Eye (tissue), 1 donor: Measurements from ENCODE around the gene DENND10.
A peak's percentile ranks its signal among the peaks of the same experiment; 100 is the strongest.
"Not testable (repeated sequence)": the region's sequence is repeated elsewhere in the genome, so short reads cannot be mapped to it uniquely, and the experiment has no call there.

Experiments
- DNase-seq: peaks from one replicate; pipeline ENCODE4 v3.0.0-alpha.2; 2015

Gene DENND10

DNA sequence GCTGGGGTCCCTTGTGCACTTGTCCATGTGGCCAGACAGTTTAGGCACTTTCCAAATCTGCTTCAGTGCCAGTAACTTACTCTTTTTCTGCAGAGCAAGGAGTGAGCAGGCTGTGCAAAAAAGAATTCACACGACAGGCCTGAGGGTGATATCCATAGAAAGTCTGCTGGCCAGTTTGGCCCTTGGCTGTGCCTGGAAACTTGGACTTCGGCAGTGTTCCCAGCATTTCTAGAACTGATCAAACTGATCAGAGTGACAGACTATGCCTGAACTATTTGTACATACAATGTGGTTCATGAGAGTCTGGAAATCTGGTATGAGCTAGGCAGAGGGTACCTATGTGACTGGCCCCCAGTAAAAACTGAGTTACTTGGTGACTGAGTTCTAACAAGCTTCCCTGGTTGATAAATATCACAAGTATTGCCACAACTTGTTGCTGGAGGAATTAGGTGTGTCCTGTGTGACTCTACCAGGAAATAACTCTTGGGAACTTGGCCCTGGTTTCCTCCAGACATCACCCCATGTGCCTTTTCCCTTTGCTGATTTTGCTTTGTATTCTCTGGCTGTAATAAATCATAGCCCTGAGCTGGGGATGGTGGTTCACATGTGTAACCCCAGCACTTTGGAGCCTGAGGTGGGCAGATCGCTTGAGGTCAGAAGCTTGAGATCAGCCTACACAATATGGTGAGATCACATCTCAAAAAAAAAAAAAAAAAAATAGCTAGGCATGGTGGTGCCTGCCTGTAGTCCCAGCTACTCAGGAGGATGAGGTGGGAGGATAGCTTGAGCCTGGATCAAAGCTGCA lies 3.3 kb upstream of the DENND10 start:
- DNase-seq: no peak

DNA sequence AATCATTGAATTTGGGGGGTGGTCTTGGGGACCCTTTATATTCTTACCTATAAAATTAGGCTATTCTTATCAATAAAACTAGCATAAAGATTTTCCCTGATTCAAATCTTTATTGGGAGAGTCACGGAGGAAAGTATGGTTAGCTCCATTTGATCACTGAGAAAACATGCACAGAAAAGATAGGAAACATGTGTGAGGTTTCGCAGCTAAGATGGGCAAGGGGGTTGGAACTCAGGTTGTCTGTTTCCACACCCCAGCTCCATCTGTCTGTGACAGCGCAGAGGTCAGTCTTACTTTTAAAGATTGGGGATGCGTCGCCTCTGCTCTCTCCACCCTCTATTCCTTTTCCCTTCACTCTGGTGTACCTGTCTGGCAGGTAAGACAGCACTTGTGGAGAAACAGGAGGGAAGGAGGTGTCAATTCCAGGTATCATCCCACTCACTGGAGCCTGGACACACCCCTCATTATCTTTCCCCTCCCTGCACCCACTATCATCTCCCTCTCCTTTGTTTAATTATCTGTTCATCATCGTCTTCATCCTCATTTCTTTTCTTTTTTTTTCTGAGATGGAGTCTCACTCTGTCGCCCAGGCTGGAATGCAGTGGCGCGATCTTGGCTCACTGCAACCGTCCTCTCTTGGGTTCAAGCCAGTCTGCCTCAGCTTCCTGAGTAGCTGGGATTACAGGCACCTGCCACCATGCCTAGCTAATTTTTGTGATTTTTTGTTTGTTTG lies 2.4 kb upstream of the DENND10 start:
- DNase-seq: no peak

DNA sequence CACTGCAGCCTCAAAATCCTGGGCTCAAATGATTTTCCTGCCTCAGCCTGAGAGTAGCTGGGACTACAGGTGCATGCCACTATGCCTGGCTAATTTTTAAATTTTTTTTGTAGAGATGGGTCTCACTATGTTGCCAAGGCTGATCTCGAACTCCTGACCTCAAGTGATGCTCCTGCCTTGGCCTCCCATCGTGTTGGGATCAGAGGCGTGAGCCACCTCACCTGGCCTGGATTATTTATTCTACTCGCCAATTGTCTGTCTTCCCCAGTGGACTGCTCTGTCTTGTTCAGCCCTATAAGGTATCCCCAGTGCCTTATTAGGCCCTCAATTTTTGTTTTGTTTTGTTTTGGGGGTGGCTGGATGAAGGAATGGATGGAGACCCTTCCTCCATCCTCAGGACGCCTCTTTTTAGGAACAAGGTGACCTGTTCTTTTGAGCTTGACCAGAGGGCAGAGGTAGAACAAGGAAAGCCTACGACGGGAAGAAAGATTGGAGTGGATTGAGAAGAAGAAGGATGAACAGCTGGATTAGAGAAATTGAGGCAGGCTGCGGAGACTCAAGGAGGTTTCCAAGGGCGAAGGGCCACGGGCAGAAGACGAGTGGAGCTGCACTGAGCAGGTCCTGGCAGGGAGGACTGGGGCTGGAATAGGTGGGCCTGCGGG lies 541 bp upstream of the DENND10 start:
- DNase-seq: no peak

DNA sequence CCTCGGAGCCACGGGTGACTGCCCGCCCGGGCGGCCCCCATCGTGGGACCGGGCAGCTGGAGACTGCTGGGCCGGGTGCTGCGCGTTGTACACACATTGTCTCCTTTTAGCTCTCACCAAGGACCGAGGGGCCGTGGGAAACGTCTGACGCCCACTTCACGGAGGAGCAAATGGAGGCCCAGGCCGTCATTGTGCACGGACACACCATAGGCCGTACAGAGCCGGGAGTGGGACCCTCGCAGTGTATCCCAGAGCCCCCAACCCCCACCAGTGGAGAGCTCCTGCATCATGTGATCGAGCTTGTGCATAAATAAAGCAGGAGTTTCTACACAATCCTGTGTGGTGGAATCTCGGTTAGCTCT lies 722 bp downstream of the DENND10 start:
- DNase-seq: peak; percentile 74

DNA sequence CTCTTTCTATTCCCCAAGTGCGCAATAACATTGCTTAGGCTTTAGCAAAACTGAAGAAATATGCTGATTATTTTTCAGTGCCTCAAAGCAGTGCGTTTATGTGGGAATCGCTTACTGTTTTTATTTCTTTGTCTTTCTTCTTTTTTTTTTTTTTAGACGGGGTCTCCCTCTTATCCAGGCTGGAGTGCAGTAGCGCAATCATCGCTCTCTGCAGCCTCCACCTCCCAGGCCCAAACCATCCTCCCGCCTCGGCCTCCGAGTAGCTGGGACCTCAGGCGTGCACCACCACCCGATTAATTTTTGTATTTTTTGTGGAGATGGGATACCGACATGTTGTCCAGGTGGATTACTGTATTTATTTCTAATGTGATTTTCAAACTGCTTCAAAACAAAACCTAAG lies 1.2 kb downstream of the DENND10 start:
- peak; percentile 3 for DNase-seq

DNA sequence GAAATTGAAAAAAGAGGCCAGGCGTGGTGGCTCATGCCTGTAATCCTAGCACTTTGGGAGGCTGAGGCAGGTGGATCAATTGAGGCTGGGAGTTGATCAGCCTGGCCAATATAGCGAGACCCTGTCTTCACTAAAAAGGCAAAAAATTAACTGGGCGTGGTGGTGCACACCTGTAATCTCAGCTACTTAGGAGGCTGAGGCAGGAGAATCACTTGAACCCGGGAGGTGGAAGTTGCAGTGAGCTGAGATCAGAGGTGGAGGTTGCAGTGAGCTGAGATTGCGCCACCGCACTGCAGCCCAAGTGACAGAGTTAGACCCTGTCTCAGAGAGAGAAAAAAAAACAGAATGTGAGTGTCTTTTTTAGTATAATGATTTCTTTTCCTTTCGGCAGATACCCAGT lies 2.0 kb downstream of the DENND10 start:
- DNase-seq: not testable (repeated sequence)

DNA sequence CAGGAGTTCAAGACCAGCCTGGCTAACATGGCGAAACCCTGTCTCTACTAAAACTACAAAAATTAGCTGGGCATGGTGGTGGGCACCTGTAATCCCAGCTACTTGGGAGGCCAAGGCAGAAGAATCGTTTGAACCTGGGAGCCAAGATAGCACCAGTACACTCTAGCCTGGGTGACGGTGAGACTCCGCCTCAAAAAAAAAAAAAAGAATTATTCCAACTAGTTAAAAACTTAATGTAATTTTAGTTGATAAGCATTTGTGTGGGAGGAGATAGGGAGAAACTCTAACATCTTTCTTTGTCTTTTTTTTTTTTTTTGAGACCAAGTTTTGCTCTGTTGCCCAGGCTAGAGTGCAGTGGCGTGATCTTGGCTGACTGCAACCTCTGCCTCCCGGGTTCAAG lies 3.2 kb downstream of the DENND10 start:
- not testable (repeated sequence) for DNase-seq

DNA sequence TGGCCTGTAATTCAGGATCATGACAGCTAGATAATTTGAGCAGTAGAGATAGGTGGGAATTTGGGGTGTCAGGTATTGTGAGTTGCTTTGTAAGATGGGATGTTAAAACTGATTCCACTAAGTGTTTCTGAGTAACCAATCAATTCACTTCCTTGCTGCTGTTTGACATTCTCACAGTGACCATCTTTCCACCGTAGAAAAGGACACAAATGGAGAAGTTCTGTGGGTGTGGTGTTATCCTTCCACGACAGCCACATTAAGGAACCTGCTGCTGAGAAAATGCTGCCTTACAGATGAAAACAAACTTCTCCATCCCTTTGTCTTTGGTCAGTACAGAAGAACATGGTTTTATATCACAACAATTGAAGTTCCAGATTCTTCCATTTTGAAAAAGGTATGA lies 3.9 kb downstream of the DENND10 start:
- not testable (repeated sequence) for DNase-seq

DNA sequence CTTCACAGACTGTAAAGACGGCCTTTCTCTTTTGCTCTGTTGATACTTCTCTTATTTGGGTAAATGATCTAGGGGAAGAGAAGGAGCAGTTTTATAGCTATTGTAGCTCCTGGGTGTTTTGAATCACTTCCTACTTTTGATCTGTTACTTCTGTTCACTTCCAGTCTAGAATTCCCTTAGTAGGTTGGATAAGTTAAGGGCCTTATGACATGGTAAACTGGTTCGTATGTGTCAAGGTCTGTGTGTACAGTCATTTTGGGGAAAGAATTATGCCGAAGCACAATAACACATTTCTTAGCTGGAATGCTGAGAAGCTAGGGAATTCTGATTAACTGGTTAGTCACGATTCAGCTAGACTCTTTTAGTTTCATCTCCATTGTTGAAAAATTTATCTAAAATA lies 8.1 kb downstream of the DENND10 start:
- no peak for DNase-seq

DNA sequence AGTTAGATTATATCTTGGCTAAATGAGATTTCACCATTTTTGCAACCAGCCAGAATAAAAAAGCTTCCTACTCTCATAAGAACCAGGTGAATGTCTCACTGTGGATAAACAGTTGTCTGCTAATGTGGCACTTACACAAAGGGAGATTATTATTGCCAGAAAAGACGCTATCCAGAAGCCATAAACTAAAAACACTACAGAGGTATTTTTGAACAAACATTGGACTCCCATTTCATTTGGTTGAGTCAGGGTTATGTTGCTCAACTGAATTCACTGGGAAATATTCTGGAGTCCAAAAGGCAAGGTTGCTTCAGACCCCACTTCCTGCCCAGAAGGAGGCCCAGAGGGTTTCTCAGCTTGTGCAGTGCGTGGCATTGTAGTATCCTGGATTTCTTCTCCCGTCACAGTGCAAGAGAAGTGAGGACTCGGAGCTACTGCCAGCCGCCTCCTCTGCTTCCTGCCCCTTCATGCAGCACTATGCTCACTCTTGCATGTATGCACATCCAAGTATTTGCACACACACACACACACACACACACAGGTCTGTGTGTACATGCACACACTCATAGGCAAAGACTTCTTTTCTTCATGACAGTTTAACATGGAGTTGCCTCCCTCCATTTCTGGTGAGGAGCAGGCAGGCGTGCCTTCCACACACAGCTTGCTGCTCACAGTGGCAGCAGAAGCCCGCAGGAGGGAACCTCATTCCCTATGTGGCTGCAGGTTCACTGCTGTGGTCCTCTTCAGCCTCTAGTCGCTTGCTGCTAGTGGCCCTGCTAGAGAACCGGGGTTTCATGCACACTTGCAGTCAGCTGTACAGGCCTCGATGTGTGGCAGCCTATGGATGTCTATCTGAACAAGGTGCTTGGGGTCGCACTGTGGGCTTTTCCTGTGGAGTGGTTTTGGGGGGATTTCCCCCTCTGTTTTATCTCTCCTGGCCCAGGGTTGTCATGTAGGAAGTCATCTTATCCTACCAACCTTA lies 10.1 kb downstream of the DENND10 start:
- no peak for DNase-seq

DNA sequence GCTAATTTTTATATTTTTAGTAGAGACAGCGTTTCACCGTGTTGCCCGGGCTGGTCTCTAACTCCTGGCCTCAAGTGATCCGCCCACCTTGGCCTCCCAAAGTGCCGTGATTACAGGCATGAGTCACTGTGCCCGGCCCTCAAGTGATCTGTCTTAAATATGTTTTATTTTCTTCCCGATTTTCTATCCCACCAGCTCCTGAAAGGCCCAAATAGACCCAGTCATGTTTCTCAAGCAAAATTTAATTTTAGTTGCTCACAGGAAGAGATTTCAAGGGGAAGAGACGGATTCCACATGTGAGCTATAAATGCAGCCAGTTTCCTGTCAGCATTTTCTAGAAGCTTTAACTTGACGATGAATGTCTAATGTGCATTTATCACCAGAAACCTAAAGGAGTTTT lies 12.0 kb downstream of the DENND10 start:
- DNase-seq: no peak

DNA sequence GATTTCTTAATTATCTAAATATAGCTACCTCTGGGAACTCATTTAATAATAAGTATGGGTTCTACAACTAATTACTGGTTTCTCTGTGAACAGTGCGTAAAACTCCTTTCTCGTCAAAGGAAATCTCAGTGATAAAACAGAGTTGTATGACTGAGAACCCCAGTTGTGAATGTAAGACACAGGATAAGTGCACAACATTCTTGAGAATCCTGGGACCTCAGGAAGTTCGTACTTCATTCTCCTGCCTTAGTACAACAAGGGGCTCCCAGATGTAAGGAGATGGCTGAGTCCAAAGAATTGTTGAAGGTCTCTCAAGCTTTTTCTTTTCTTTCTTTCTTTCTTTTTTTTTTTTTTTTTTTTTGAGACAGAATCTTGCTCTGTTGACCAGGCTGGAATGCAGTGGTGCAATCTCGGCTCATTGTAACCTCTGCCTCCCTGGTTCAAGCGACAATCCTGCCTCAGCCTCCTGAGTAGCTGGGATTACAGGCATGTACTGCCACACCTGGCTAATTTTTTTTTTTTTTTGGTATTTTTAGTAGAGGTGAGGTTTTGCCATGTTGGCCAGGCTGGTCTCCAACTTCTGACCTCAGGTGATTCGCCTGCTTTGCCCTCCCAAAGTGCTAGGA lies 12.5 kb downstream of the DENND10 start:
- DNase-seq: no peak

DNA sequence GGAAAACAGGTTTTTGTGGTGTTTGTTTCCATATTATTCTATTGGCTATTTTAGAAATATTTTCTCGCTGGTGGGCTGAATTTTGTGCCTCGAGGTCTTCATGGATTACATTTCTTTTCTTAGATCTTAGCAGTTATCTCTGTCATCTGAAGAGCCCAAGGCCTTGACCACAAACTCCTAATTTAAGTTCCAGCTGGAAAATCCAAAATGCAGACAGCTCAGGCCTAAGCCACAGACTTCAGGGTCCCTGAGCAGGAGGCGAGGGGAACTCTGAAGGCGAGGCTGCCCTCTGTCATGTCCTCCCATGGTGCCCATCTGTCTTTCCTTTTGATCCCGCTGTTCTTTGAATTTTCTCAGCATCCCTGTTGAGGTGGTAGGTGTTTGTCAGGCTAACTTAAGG lies 14.3 kb downstream of the DENND10 start:
- no peak for DNase-seq

DNA sequence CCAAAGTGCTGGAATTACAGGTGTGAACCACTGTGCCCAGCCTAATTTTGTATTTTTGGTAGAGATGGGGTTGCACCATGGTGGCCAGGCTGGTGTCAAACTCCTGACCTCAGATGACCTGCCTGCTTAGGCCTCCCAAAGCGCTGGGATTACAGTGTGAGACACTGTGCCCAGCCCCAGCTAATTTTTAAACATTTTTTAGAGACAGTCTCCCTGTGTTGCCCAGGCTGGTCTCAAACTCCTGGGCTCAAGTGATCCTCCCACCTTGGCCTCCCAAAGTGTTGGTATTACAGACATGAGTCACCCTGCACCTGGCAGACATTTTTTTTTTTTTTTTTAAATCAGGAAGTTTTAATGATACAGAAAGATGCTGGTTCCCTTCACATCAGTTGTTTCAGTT lies 15.5 kb downstream of the DENND10 start:
- DNase-seq: no peak

DNA sequence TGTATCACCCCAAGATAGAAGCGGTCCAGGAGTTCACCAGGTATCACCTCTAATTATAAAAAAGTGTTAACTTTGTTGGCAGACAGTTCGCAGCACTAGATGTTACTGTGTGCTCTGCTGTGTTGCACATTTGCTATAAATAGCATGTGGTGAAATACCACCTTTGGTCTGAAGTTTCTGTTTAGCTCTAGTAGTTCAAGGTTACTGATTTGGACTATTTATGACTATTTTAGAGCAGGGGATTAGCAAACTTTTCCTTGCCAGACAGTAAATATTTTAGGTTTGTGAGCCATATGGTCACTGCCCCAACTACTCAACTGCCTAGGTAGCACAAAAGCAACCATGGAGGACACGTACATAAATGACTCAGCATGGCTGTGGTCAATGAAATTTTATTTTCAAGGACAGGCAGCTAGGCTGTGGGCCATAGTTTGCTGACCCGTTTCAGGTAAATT lies 16.5 kb downstream of the DENND10 start:
- DNase-seq: no peak

DNA sequence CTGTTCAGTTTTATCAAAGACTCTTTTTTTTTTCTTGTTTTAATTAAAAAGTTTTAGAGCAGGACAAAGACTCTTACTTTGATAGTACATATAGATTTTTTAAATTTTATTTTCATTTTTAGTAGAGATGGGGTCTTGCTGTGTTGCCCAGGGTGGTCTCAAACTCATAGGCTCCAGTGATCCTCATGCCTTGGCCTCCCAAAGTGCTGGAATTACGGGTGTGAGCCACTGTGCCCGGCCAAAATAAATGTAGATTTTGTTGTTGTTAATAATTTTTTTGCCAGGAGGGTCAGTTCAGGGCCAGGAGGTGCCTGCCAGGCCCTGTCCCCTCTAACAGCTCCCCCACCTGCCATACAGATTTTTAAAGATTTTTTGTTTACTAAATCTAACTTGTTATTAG lies 17.0 kb downstream of the DENND10 start:
- DNase-seq: no peak

DNA sequence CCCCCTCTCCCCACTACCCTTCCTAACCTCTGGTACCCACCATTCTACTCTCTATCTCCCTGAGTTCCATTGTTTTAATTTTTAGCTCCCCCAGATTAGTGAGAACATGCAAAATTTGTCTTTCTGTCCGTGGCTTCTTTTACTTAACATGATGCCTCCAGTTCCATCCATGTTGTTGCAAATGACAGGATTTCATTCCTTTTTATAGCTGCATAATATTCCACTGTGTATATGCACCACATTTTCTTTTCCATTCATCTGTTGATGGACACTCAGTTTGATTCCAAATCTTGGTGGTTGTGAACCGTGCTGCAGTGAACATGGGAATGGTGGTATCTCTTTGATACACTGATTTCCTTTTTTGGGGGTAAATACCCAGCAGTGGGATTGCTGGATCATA lies 22.0 kb downstream of the DENND10 start:
- no peak for DNase-seq

DNA sequence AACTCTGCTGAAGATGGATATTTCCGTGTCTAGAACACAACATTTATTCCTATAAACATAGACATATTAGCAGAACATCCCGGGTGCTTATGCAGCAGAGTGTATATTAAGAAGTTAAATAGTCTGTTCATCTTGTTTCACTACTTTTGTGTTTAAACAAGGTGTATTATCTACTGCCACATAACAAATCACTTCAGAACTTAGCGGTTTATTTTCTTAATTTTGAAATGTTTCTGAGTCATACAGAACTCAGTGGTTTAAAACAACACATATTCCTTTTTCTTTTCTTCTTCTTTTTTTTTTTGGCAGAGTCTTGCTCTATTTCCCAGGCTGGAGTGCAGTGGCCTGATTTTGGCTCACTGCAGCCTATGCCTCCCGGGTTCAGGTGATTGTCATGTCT lies 25.8 kb downstream of the DENND10 start:
- DNase-seq: no peak

DNA sequence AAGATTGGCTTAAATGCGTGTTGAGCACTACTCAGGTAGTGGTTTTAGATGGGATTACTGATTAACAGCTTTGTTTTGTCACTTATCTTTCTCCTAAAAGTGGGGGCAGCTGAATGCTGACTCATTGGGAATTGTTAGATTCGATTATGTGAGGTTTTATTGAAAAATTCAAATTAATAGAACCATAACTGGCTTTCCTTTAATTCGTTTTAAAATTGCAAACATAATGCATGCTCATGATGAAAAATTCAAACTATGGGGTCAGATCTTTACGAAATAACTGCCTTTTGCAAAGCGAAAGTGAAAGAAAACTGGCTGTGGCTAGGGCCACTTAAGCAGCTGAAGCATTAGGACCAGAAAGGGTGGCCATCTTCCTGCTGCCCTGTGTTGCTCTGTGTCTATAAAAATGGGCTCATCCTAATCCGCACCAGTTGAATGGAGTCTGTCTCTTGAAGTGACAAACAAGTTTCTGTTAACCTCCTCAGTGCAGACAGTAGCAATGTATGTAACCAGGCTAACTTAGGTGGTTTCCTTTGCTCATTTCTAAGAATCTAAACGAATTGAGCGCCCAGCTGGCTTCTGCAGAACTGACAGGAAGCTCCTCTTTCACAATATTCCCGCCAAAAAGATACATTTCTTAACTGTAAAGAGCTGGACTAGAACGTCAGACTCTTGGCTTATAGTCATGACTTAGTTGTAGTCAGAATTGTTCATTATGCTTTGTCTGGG lies 27.8 kb downstream of the DENND10 start:
- no peak for DNase-seq

DNA sequence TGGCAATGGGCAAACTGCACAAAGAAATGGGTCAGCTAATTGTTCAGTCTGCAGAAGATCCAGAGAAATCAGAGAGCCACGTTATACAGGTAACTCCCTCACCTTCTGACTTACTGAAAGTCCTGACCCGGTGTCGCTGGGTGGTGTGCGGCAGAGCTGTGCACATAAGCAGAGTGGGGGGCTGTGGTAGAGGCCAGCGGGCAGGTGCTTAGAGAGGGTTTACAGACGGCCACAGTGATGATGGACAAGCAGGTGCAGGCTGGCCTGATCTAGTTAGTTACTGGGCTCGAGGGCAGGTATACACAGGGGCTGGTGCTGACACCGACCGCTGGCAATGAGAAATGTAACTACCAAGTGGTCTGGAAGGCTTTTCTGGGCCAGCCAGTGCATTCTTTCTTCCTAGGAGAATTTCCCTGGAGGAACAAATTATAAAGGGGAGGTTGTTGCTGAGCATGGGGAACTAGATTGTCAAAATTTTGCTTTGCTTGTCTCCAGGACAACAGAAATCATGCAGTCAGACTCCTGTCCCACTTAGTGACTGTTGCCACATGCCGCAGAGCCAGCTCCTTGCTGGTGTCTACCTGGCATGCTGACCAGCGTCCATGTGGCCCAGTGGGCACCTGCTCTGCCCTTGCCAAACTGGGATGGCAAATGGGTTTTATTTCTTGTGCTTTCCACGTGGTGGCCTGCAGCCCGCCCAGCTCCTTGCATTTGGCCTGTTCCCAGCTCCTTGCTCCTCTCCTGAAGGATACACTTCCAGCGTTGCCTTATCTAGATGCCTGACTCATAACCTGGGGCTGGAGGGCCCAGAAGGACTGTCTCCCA lies 28.8 kb downstream of the DENND10 start:
- no peak for DNase-seq

DNA sequence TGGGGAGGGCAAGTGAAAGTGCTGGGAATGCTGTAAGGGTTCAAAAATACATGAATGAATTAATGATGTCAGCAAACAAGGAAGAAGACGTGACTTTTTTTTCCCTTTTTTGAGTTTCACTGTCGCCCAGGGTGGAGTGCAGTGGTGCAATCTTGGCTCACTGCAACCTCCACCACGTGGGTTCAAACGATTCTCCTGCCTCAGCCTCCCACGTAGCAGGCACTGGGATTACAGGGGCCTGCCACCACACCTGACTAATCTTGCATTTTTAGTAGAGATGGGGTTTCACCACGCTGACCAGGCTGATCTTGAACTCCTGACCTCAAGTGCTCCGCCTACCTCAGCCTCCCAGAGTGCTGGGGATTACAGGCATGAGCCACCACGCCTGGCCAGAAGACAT lies 30.0 kb downstream of the DENND10 start:
- no peak for DNase-seq
